NK-92 treated with Interleukin-12 subunit alpha and Interleukin-12 subunit beta, amount 100 ng/mL, for 24 hours (cell line): Measurements from ENCODE around the gene SPINT2.

ENCODE experiments used
- DNase-seq: peaks from one replicate; lab custom pipeline; 2025; lab: John Stamatoyannopoulos, UW

Gene SPINT2

DNA sequence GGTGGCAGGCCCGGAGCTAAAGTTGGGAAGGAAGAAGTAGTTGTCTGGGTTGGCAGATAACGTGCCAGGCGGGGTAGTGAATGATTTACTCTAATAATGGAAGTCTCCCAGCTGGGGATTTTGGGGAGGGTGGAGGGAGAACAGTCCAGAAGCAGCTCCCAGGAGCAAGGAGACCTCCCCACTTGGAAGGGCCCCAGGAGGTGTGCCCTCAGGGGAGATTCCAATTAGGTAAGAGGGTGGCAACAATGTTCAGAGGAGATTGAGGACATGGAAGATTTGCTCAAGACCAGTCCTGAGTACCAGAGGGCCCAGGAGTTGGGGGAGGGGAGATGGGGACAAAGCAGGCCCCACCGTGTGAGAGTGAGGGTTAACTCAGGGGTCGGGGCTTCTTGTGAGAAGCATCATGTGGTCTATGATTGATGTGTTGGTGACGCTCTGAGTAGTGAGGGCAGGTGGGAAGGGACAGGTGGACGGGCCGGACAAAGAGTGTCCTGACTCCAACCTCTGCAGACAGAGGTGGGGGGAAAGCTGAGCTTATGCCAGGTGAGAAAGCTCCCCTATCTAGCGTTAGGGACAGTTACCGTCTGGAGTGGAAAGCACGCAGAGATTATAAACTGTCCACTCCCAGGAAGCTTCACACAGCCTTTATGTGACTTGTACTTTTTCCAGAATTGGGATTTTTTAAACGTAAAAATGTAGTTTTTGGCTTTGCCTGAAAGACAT is 3.5 kb downstream of the SPINT2 start:
- DNase-seq = no peak

DNA sequence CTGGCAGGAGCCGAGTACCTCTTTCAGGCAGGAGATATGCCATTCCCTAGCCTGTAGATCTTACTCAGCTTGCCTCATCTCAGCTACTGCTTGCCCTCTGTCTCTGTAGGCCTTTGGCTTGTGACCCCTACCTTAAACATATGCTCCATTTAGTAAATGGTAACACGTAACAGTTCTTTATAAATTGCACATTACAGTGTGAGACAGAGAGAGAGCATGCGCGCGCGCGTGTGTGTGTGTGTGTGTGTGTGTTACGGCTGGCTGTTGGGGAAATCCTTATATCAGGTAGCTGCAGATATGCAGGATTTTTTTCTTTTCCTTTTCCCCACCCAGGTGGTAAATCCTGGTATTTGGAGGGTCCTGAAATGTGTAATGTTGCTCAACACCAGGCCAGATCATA is 4.2 kb downstream of the SPINT2 start:
- no peak for DNase-seq

DNA sequence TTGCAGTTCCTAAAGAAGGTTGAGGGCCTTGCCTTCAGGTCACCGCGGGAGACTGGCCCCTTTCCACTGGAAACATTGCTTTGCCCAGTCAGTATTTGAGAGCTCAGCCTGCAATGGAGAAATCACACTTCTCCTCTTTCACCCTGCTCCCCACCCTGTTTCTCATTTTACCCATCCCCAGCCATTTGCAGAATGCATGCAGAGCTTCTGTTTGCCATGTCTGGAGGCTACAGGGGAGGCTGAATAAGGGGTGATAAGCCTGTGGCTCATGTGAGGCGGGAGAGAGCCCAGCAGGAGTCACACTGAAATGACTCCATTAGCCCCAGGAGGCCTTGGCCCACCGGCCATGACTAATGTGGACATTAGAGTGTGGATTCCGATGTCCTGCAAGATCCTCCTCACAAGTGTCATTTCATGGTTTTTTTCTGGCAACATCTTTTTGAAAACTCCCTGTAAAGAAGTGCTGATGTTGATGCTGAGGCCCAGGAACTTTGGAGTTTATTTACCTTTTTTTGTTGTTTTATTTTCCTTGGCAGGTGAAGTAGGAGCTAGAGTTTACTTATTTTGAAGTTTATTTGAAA is 6.3 kb downstream of the SPINT2 start:
- no peak for DNase-seq

- no peak for DNase-seq
Observed at GRCh38 chr19:38273499-38273898, 9.1 kb downstream of the SPINT2 start.

- no peak for DNase-seq
Observed at GRCh38 chr19:38274739-38275138, 10.4 kb downstream of the SPINT2 start.

DNA sequence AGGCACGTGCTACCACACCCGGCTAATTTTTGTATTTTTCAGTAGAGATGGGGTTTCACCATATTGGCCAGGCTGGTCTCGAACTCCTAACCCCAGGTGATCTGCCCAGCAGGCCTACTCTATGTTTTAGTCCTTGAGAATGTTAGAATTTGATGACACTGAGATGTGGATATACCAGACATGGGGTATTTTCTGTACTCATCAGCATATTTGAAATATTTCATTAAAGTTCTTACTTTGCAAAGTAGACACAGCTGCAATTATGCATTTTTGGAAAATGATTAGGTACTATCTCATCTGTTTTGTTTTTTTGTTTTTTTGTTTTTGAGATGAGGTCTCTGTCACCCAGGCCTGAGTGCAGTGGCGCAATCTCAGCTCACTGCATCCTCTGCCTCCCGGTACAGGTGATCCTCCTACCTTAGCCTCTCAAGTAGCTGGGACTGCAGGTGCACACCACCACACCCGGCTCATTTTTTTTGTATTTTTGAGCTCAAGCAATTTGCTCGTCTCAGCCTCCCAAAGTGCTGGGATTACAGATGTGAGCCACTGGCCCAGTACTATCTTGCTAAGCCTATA is 12.7 kb downstream of the SPINT2 start:
- no peak for DNase-seq

DNA sequence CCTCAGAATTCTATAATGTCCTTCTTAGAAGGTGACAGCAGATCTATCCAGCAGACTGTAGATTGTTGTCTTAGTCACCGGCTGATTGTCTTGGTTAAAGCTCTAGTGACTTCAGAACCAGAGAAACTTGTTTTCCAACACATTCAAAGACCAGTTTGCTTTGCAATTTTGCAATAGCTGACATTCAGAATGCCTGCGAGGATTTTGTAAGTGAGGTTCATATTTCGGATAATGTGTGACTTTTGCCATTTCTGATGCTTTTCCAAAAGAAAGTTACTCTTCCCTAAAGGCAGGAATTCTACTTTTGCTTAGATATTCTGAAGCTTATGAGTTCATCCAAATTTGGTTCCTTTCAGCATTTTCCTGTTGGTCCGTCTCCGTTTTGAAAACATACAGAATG is 13.2 kb downstream of the SPINT2 start:
- no peak for DNase-seq

- no peak for DNase-seq
Observed at GRCh38 chr19:38277969-38278680, 13.8 kb downstream of the SPINT2 start.

GRCh38 chr19:38278751-38279150 is 14.4 kb downstream of the SPINT2 start:
- DNase-seq = no peak

DNA sequence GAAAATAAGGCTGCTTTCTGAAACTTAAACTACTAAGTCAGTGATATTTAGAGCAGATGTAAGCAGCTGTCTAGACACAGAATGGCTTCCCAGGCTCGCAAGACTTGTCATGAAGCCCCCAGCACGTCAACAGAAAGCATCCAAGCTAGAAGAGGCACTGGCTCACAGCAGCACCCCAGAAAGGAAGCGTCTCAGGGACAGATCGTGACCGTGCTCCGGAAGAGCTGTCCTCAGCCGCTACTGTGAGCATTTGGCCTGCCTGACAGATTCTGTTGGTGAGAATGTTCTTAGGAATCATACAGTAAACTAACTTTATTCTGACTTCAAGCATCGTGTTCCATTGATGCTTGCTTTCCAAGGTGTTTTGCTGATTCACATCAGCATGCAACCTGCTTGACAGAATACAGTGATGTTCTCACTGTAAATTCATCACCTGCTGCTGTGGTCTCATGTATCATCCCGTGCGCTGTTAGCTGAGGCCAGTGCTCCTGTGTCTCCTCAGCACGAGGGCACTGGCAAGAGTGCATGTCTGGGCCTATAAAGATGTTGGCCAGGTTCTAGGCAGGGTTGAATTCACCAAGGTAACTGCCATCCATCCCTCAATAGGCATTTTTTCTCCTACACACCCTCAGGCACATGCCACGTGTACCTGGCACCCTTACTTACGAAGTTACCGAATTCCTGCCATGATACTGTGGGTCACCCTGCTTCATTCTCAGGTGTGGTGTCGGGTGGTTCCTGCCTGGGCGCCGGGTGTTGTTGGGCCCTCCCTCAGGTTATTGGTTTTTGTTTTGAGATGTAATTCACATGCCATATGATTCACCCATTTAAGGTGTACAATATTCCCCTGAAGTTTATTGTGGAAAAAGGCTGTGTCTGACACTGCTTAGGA is 15.9 kb downstream of the SPINT2 start:
- no peak for DNase-seq

DNA sequence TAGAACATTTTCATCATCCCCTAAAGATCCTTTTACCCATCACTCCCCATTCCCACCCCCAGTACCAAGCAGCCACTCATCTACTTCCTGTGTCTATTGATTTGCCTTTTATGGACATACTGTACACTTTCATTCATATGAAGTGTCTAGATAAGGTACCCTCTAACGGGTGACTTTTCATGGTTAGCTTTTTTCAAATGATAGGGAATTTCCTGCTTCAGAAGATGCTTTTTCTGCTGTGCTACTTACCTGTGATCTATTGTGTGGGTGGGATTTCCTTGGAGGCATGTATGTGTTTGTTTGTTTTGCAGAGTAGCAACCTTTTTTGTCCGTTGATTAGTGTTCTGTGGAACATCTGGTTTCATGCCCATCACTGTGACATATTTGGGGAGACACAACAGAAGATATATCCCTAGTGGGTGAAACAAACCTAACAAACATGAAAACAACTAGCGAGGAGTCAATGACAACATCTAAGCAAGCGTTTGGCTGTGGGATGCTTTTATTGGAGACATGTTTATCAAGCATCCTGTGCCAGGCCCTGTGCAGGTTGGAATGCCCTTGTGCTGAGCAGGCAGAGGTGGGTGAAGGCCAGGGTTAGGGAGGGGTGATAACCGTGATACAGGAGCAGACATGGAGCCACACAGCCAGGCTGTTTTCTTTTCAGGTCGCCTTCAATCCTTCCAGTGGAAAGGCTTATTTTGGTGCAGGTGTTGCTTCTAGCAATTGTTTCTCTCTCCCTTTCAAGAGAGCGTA is 17.6 kb downstream of the SPINT2 start:
- DNase-seq = no peak

GRCh38 chr19:38283271-38283670 is 18.9 kb downstream of the SPINT2 start:
- no peak for DNase-seq

DNA sequence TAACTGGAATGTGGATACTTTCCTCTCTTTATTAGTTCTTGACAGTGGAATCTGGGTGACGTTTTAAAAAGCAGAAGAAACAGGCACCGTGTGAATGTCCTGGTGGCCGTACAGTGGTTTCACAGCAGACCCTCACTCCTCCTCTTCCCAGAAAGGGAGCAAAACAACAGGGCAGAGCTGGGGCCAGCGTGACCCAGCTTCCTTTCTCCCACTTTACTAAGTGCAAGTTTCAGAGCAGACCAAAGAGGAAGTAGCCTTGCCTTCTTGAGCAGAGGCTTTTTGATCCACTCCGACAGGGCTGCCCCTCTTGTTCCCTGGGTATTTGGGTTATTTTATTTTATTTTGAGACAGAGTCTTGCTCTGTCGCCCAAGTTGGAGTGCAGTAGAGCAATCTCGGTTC is 20.0 kb downstream of the SPINT2 start:
- no peak for DNase-seq

GRCh38 chr19:38285567-38285966 is 21.2 kb downstream of the SPINT2 start:
- DNase-seq = no peak

DNA sequence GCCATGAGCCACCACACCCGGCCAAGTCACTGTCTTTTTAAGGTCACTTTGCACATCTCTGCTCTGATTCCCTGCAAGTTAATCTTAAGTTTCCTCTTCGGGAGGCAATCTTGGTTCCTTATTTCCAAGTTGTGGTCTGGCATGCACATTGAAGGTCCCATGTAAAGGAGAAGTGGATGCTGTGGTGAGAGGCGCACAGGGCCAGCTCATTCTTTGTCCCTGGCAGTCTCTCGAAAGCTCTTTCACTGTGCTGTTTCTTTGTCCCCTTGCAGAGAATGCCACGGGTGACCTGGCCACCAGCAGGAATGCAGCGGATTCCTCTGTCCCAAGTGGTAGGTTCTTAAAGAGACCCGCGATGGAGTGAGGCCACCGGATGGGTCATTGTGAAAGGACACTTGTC is 23.2 kb downstream of the SPINT2 start:
- DNase-seq = no peak

- no peak for DNase-seq
Observed at GRCh38 chr19:38288123-38288855, 23.9 kb downstream of the SPINT2 start.

- no peak for DNase-seq
Observed at GRCh38 chr19:38289955-38290354, 25.6 kb downstream of the SPINT2 start.

- DNase-seq = no peak
Observed at GRCh38 chr19:38290631-38291147, 26.3 kb downstream of the SPINT2 start.

DNA sequence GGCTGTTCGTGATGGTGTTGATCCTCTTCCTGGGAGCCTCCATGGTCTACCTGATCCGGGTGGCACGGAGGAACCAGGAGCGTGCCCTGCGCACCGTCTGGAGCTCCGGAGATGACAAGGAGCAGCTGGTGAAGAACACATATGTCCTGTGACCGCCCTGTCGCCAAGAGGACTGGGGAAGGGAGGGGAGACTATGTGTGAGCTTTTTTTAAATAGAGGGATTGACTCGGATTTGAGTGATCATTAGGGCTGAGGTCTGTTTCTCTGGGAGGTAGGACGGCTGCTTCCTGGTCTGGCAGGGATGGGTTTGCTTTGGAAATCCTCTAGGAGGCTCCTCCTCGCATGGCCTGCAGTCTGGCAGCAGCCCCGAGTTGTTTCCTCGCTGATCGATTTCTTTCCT is 27.5 kb downstream of the SPINT2 start:
- DNase-seq = no peak

- no peak for DNase-seq
Observed at GRCh38 chr19:38293281-38293680, 28.9 kb downstream of the SPINT2 start.
